H1 (cell line): ENCODE results near the gene CDK15. TPM values are rescaled to one million over a fixed set of nuclear protein-coding genes. Genes with fewer than 3 reads are reported as not detected.

Experiments used
- CTCF ChIA-PET: fragments of 300-600 bp; sonication (Branson Sonifier 250); formaldehyde crosslinking; loops from one replicate; lab custom pipeline; 2021; ENCODE audit not compliant: partially characterized antibody; lab: Charles Lee
- POLR2A ChIA-PET: fragments of 300-600 bp; sonication (Branson Sonifier 250); formaldehyde crosslinking; loops from one replicate; lab custom pipeline; 2021; ENCODE audit warnings: inconsistent platforms; ENCODE audit not compliant: partially characterized antibody; lab: Charles Lee
- DNase-seq, 2 experiments: peaks; one replicate each; pipeline versions ENCODE4 v3.0.0 to v3.0.0-alpha.2; 2010 to 2022; ENCODE audit warnings: low spot score in 2 of 2, low read depth in 1 of 2, mixed read lengths in 1 of 2
- FAIRE-seq: peaks from 2 replicates; lab custom pipeline; 2011; peaks lifted over from hg19 to GRCh38; lab: Jason Lieb, UNC
- H2AFZ ChIP-seq: 2 replicates; pipeline ENCODE4 v1.8.1; 2012; ENCODE audit warnings: low read length, inconsistent platforms
- H2AK5ac ChIP-seq: 2 replicates; pipeline ENCODE4 v1.6.1; 2013; ENCODE audit warnings: low read depth, low read length
- H2BK120ac ChIP-seq: replicated peaks from 2 replicates; pipeline ENCODE3; 2013; ENCODE audit warnings: low read depth, low read length, inconsistent platforms
- H2BK12ac ChIP-seq: 2 replicates; pipeline ENCODE4 v1.6.1; 2013; ENCODE audit warnings: low read depth, low read length
- H2BK15ac ChIP-seq: 2 replicates; pipeline ENCODE4 v1.6.1; 2013; ENCODE audit warnings: low read length
- H2BK20ac ChIP-seq: 2 replicates; pipeline ENCODE4 v1.6.1; 2013; ENCODE audit warnings: low read length
- H2BK5ac ChIP-seq: 2 replicates; pipeline ENCODE4 v1.6.1; 2013; ENCODE audit warnings: low read depth, low read length
- H3K14ac ChIP-seq: 2 replicates; pipeline ENCODE4 v1.6.1; 2013; ENCODE audit warnings: inconsistent platforms; ENCODE audit not compliant: insufficient read length
- H3K18ac ChIP-seq: 2 replicates; pipeline ENCODE4 v1.6.1; 2013; ENCODE audit warnings: low read length; ENCODE audit errors: extremely low read depth
- H3K23ac ChIP-seq: 2 replicates; pipeline ENCODE4 v1.6.1; 2013; ENCODE audit warnings: inconsistent platforms; ENCODE audit not compliant: insufficient read length
- H3K23me2 ChIP-seq: 2 replicates; pipeline ENCODE4 v1.6.1; 2013; ENCODE audit warnings: low read depth, low read length
- H3K27ac ChIP-seq: 2 replicates; pipeline ENCODE4 v1.6.1; 2011; ENCODE audit warnings: low read depth, low read length, inconsistent platforms
- H3K27me3 ChIP-seq, 4 experiments: replicated peaks in 1 of 4; 1 replicate in 1 of 4; 2 replicates in 3 of 4; pipeline versions ENCODE4 v1.6.1 to v1.8.1; 2011 to 2013; ENCODE audit warnings: low read length in 3 of 4, mild to moderate bottlenecking in 3 of 4, inconsistent platforms in 2 of 4, mixed read lengths in 2 of 4, moderate library complexity in 1 of 4; ENCODE audit not compliant: control insufficient read depth in 3 of 4, insufficient read depth in 3 of 4; ENCODE audit errors: extremely low read depth in 1 of 4
- H3K36me3 ChIP-seq, 4 experiments: 2 replicates each; pipeline versions ENCODE4 v1.6.1 to v1.8.1; 2011 to 2013; ENCODE audit warnings: mild to moderate bottlenecking in 4 of 4, low read length in 3 of 4, moderate library complexity in 2 of 4, control low read depth in 1 of 4, inconsistent platforms in 1 of 4; ENCODE audit not compliant: insufficient read depth in 4 of 4, control insufficient read depth in 2 of 4
- H3K4ac ChIP-seq: replicated peaks from 2 replicates; pipeline ENCODE3; 2013; ENCODE audit warnings: low read length, low read depth, mixed read lengths, inconsistent platforms; ENCODE audit not compliant: insufficient read length
- H3K4me1 ChIP-seq, 4 experiments: replicated peaks in 1 of 4; 1 replicate in 1 of 4; 2 replicates in 3 of 4; pipeline versions ENCODE4 v1.6.1 to v1.8.1; 2011 to 2013; ENCODE audit warnings: low read length in 3 of 4, inconsistent platforms in 2 of 4, mixed read lengths in 1 of 4; ENCODE audit not compliant: insufficient read depth in 4 of 4, control insufficient read depth in 3 of 4
- H3K4me2 ChIP-seq, 2 experiments: 2 replicates each; pipeline versions ENCODE4 v1.6.1 to v1.8.1; 2011 to 2013; ENCODE audit warnings: low read depth in 2 of 2, low read length in 2 of 2, control low read depth in 1 of 2, inconsistent platforms in 1 of 2, mild to moderate bottlenecking in 1 of 2; ENCODE audit not compliant: insufficient read depth in 1 of 2
- H3K4me3 ChIP-seq, 4 experiments: fragments of 200-600, 300-600 bp in 1 of 4; sonication (generic), shearing (Covaris generic), sonication (Bioruptor Twin) in 1 of 4; 2 replicates each; pipeline versions ENCODE4 v1.5.1 to v1.8.1; 2011 to 2016; ENCODE audit warnings: low read length in 4 of 4, low read depth in 3 of 4, control low read depth in 2 of 4, inconsistent platforms in 2 of 4, mild to moderate bottlenecking in 2 of 4, mixed read lengths in 1 of 4, moderate library complexity in 1 of 4; ENCODE audit not compliant: insufficient read depth in 2 of 4; ENCODE audit errors: extremely low read depth in 1 of 4
- H3K56ac ChIP-seq: replicated peaks from 2 replicates; pipeline ENCODE3; 2013; ENCODE audit warnings: low read depth, mild to moderate bottlenecking, mixed read lengths, low read length, inconsistent platforms; ENCODE audit not compliant: insufficient read length
- H3K79me1 ChIP-seq: 2 replicates; pipeline ENCODE4 v1.6.1; 2013; ENCODE audit warnings: low read depth, low read length, control low read depth
- H3K79me2 ChIP-seq, 2 experiments: 2 replicates each; pipeline versions ENCODE4 v1.6.1 to v1.8.1; 2012 to 2013; ENCODE audit warnings: low read length in 2 of 2, mild to moderate bottlenecking in 2 of 2, inconsistent platforms in 1 of 2; ENCODE audit not compliant: insufficient read depth in 2 of 2, control insufficient read depth in 1 of 2
- H3K9ac ChIP-seq, 4 experiments: replicated peaks in 1 of 4; 1 replicate in 1 of 4; 2 replicates in 3 of 4; pipeline versions ENCODE4 v1.6.1 to v1.8.1; 2011 to 2013; ENCODE audit warnings: low read depth in 3 of 4, low read length in 3 of 4, control low read depth in 2 of 4, mild to moderate bottlenecking in 2 of 4, moderate library complexity in 2 of 4, inconsistent platforms in 1 of 4; ENCODE audit errors: extremely low read depth in 1 of 4
- H3K9me3 ChIP-seq, 2 experiments: 2 replicates each; pipeline versions ENCODE4 v1.6.1 to v1.8.1; 2012 to 2013; ENCODE audit warnings: mild to moderate bottlenecking in 2 of 2, moderate library complexity in 2 of 2, control low read depth in 1 of 2, inconsistent platforms in 1 of 2, low read depth in 1 of 2, low read length in 1 of 2, mixed read lengths in 1 of 2; ENCODE audit not compliant: insufficient read depth in 2 of 2
- H4K20me1 ChIP-seq, 2 experiments: replicated peaks in 1 of 2; 2 replicates each; pipeline versions ENCODE3 to v1.8.1; 2011 to 2013; ENCODE audit warnings: inconsistent platforms in 2 of 2, low read length in 2 of 2, mild to moderate bottlenecking in 1 of 2; ENCODE audit not compliant: insufficient read depth in 2 of 2, control insufficient read depth in 1 of 2
- H4K5ac ChIP-seq: 2 replicates; pipeline ENCODE4 v1.6.1; 2013; ENCODE audit warnings: low read length, low read depth, mixed read lengths, inconsistent platforms; ENCODE audit not compliant: insufficient read length
- H4K8ac ChIP-seq: 2 replicates; pipeline ENCODE4 v1.8.0; 2013; ENCODE audit warnings: mild to moderate bottlenecking, moderate library complexity, low read length, inconsistent platforms; ENCODE audit not compliant: insufficient read depth; ENCODE audit errors: extremely low read depth
- H4K91ac ChIP-seq: replicated peaks from 2 replicates; pipeline ENCODE3; 2013; ENCODE audit warnings: low read length, mixed read lengths, inconsistent platforms; ENCODE audit not compliant: insufficient read length
- CBX5 ChIP-seq: fragments of 300-800, 300-1000 bp; sonication (generic); IDR thresholded peaks from 2 replicates; pipeline ENCODE4 v1.7.1; 2016; ENCODE audit warnings: antibody characterized with exemption, low read length, low read depth
- CEBPB ChIP-seq: IDR thresholded peaks from 2 replicates; pipeline ENCODE4 v1.6.1; 2012; ENCODE audit warnings: low read depth, low read length
- FOSL1 ChIP-seq: IDR thresholded peaks from 2 replicates; pipeline ENCODE4 v1.6.1; 2011; ENCODE audit warnings: mild to moderate bottlenecking, low read depth, low read length, moderate library complexity; ENCODE audit not compliant: insufficient read depth
- POU5F1 ChIP-seq: IDR thresholded peaks from 2 replicates; pipeline ENCODE4 v1.6.1; 2011; ENCODE audit warnings: low read depth, mild to moderate bottlenecking, low read length, moderate library complexity
- WGBS, 2 experiments: shearing (Covaris generic) in 1 of 2; methylation state at CpG; one replicate each; pipeline versions ENCODE4 v1.1.6 to v1.1.7; 2013 to 2015; ENCODE audit warnings: low lambda C conversion rate in 2 of 2, mixed read lengths in 2 of 2, inconsistent platforms in 1 of 2, low coverage in 1 of 2, missing lambda C conversion rate in 1 of 2; ENCODE audit not compliant: insufficient replicate concordance in 2 of 2, insufficient coverage in 1 of 2, insufficient read length in 1 of 2; ENCODE audit errors: extremely low coverage in 1 of 2, missing lambda C conversion rate in 1 of 2; 5-methylcytosine and 5-hydroxymethylcytosine counted together
- polyA plus RNA-seq, 7 experiments: library from polyadenylated mRNA; depleted of rRNA in 3 of 7; stranded (reverse) in 5 of 7; unstranded in 2 of 7; fragments of >200 nt in 5 of 7; fragments of 200-250 nt in 2 of 7; gene quantifications; 1 replicate in 5 of 7; 2 replicates in 1 of 7; 4 replicates in 1 of 7; pipeline versions ENCODE4 v1.2.1 to v1.2.3, GENCODE V29; 2011 to 2013; ENCODE audit warnings: missing spikeins in 2 of 7, mixed read lengths in 2 of 7
- total RNA-seq: library from RNA; stranded (reverse); fragmentation: NEBNext Ultra II Directional; extraction: Animal tissue kit (Norgen Biotek cat#: 25700); gene quantifications from 2 replicates; pipeline ENCODE4 v1.2.1, GENCODE V29; 2021

CDK15 gene
- total and polyA plus RNA-seq, 2 of the 8 experiments (the other 6 are each of a cell fraction or from before 2014, with no cell fraction given): 0.03 TPM; not detected in 1

GRCh38 chr2:201839727-201840126, 33.4 kb downstream of the CDK15 start:
- Histone ChIP-seq H3K56ac (no peak overlapping the region), H3K36me3 (no peaks in the 10 kb centered on the region), H2BK120ac (no peak overlapping the region), H3K79me2 (no peaks in the 10 kb centered on the region), H4K8ac (no peak overlapping the region), H3K4me3 (no peak overlapping the region), H2BK20ac (no peak overlapping the region), H3K4ac (no peak overlapping the region), H4K91ac (no peak overlapping the region), H3K79me1 (no peaks in the 10 kb centered on the region), H3K27ac (no peak overlapping the region), H3K27me3 (no peaks in the 10 kb centered on the region), H2BK12ac (no peak overlapping the region), H3K18ac (no peak overlapping the region), H2AK5ac (no peak overlapping the region), H3K4me2 (no peak overlapping the region), H3K23me2 (peaks cover 2% of the 10 kb centered on the region; the same call in 1 of the 2 replicates), H4K5ac (no peak overlapping the region), H2BK15ac (no peak overlapping the region), H2AFZ (no peak overlapping the region), H3K23ac (no peak overlapping the region), H2BK5ac (no peak overlapping the region), H3K9me3 (no peaks in the 10 kb centered on the region; a peak in 2 of 4 replicates), H3K9ac (no peak overlapping the region), H3K14ac (no peak overlapping the region), H4K20me1 (no peaks in the 10 kb centered on the region), H3K4me1 (peaks cover 0 to 3% (median under 1%) of the 10 kb centered on the region in 4 experiments; a peak in 2 of 7 replicates)
- DNase-seq (no peak), FAIRE-seq (no peak)
- POLR2A ChIA-PET: no interaction called here
- WGBS, 2 experiments: 93% methylated on average over 4 of the region's 4 CpGs; no CpG with 5 or more reads in 1 of the 2 experiments
- CTCF ChIA-PET: no interaction called here
- no peak for TF ChIP-seq FOSL1
- no peak for TF ChIP-seq POU5F1
- TF ChIP-seq CEBPB: peak; percentile 45; the same call in 1 of the 2 replicates
- no peak for TF ChIP-seq CBX5
